HepG2 (cell line): Measurements from ENCODE around the gene ITGB7. TPM values are rescaled to one million over a fixed set of nuclear protein-coding genes. Genes with fewer than 3 reads are reported as not detected.

Source experiments
- BRD4 ChIP-seq: sonication (generic); formaldehyde crosslinking; IDR thresholded peaks from 2 replicates; pipeline ENCODE4 v1.4.0; 2020; ENCODE audit warnings: missing genetic modification reagents
- DR1 ChIP-seq: sonication (generic); formaldehyde crosslinking; IDR thresholded peaks from 2 replicates; pipeline ENCODE4 v1.8.0; 2021; ENCODE audit warnings: mild to moderate bottlenecking, missing genetic modification reagents, inconsistent platforms
- DRAP1 ChIP-seq: IDR thresholded peaks from 2 replicates; pipeline ENCODE4 v1.6.1; 2016; ENCODE audit warnings: missing genetic modification reagents, missing compliant biosample characterization
- FLYWCH1 ChIP-seq: sonication (generic); formaldehyde crosslinking; IDR thresholded peaks from 2 replicates; pipeline ENCODE4 v1.8.1; 2023; ENCODE audit warnings: mild to moderate bottlenecking, missing genetic modification reagents
- FOXP4 ChIP-seq: sonication (generic); formaldehyde crosslinking; IDR thresholded peaks from 2 replicates; pipeline ENCODE4 v1.4.0; 2020; ENCODE audit warnings: missing genetic modification reagents
- HNRNPUL1 ChIP-seq: fragments of 200-400 bp; formaldehyde crosslinking; IDR thresholded peaks from 2 replicates; pipeline ENCODE4 v1.6.1; 2017; ENCODE audit warnings: low read depth, mild to moderate bottlenecking, low read length, moderate library complexity
- HOXD1 ChIP-seq: sonication (generic); formaldehyde crosslinking; IDR thresholded peaks from 2 replicates; pipeline ENCODE4 v1.5.0; 2020; ENCODE audit warnings: missing genetic modification reagents
- IKZF4 ChIP-seq: sonication (generic); formaldehyde crosslinking; IDR thresholded peaks from 2 replicates; pipeline ENCODE4 v1.5.1; 2020; ENCODE audit warnings: borderline replicate concordance, mild to moderate bottlenecking, low read depth, missing genetic modification reagents; ENCODE audit errors: not compliant biosample characterization
- MEF2D ChIP-seq: sonication (generic); formaldehyde crosslinking; IDR thresholded peaks from 2 replicates; pipeline ENCODE4 v1.5.1; 2020; ENCODE audit warnings: mild to moderate bottlenecking, missing genetic modification reagents
- MIER2 ChIP-seq: IDR thresholded peaks from 2 replicates; pipeline ENCODE4 v1.6.1; 2016; ENCODE audit warnings: missing biosample characterization, missing genetic modification reagents
- NFAT5 ChIP-seq: sonication (generic); formaldehyde crosslinking; IDR thresholded peaks from 2 replicates; pipeline ENCODE4 v1.4.0; 2020; ENCODE audit warnings: missing genetic modification reagents
- REPIN1 ChIP-seq: sonication (generic); formaldehyde crosslinking; IDR thresholded peaks from 2 replicates; pipeline ENCODE4 v1.8.0; 2022; ENCODE audit warnings: missing genetic modification reagents, low read depth, mild to moderate bottlenecking, borderline replicate concordance
- SAP130 ChIP-seq: IDR thresholded peaks from 2 replicates; pipeline ENCODE4 v1.6.1; 2016; ENCODE audit warnings: low read depth
- TARDBP ChIP-seq: sonication (generic); formaldehyde crosslinking; IDR thresholded peaks from 2 replicates; pipeline ENCODE4 v1.8.0; 2022; ENCODE audit warnings: mild to moderate bottlenecking, missing genetic modification reagents
- ZNF337 ChIP-seq: sonication (generic); formaldehyde crosslinking; IDR thresholded peaks from 2 replicates; pipeline ENCODE4 v1.5.1; 2020; ENCODE audit warnings: missing genetic modification reagents, low read depth, mild to moderate bottlenecking, borderline replicate concordance
- ZNF362 ChIP-seq: sonication (generic); formaldehyde crosslinking; IDR thresholded peaks from 2 replicates; pipeline ENCODE4 v1.4.0; 2020; ENCODE audit warnings: missing genetic modification reagents, mild to moderate bottlenecking, borderline replicate concordance
- ZNF382 ChIP-seq: sonication (generic); formaldehyde crosslinking; IDR thresholded peaks from 2 replicates; pipeline ENCODE4 v1.5.0; 2020; ENCODE audit warnings: missing genetic modification reagents, mild to moderate bottlenecking, borderline replicate concordance
- ZNF552 ChIP-seq: sonication (generic); formaldehyde crosslinking; IDR thresholded peaks from 2 replicates; pipeline ENCODE4 v1.9.0; 2022; ENCODE audit warnings: missing genetic modification reagents, mild to moderate bottlenecking, borderline replicate concordance
- ZNF563 ChIP-seq: sonication (generic); formaldehyde crosslinking; IDR thresholded peaks from 2 replicates; pipeline ENCODE4 v1.8.0; 2022; ENCODE audit warnings: mild to moderate bottlenecking, moderate library complexity, missing genetic modification reagents
- ZNF713 ChIP-seq: sonication (generic); formaldehyde crosslinking; IDR thresholded peaks from 2 replicates; pipeline ENCODE4 v1.4.0; 2020; ENCODE audit warnings: mild to moderate bottlenecking, missing genetic modification reagents
- ZNF841 ChIP-seq: sonication (generic); formaldehyde crosslinking; IDR thresholded peaks from 2 replicates; pipeline ENCODE4 v1.8.1; 2023; ENCODE audit warnings: missing genetic modification reagents, borderline replicate concordance
- ZSCAN25 ChIP-seq: sonication (generic); formaldehyde crosslinking; IDR thresholded peaks from 2 replicates; pipeline ENCODE4 v1.8.0; 2022; ENCODE audit warnings: mild to moderate bottlenecking, missing genetic modification reagents
- polyA plus RNA-seq, 8 experiments: library from polyadenylated mRNA; depleted of rRNA in 3 of 8; stranded (reverse) in 7 of 8; unstranded in 1 of 8; fragments of >200 nt; fragmentation: Illumina TruSeq in 4 of 8; extraction: Trizol in 4 of 8; gene quantifications; 2 replicates each; pipeline versions ENCODE4 v1.2.1 to v1.2.3, GENCODE V29; 2011 to 2016; ENCODE audit warnings: low read depth in 4 of 8, missing spikeins in 1 of 8, mixed read lengths in 1 of 8; ENCODE audit not compliant: insufficient read depth in 1 of 8
- total RNA-seq, 5 experiments: library from RNA; depleted of rRNA; stranded (reverse); fragments of >200 nt; fragmentation: Illumina TruSeq; extraction: Trizol; gene quantifications; 2 replicates each; pipeline ENCODE4 v1.2.3, GENCODE V29; 2016; ENCODE audit warnings: low read depth in 1 of 5

Gene ITGB7
- total and polyA plus RNA-seq, 2 of the 13 experiments (the other 11 are each of a cell fraction or from before 2014, with no cell fraction given): 0.16 to 0.18 TPM

GRCh38 chr12:53190108-53190729 lies 16.8 kb downstream of the ITGB7 start (continued):
- TF ChIP-seq ZNF382 (CRISPR knock-in tag): no peak
- 0 out of 2 replicates have a peak, but pooled peaks have one; percentile 67 for TF ChIP-seq TARDBP (CRISPR knock-in tag)
- TF ChIP-seq HNRNPUL1: no peak
- TF ChIP-seq DRAP1: no peak
- TF ChIP-seq MEF2D (CRISPR knock-in tag): no peak
- TF ChIP-seq DR1 (CRISPR knock-in tag): no peak
- TF ChIP-seq FLYWCH1 (CRISPR knock-in tag): no peak
- no peak for TF ChIP-seq ZNF337 (CRISPR knock-in tag)
- no peak for TF ChIP-seq ZNF552
- no peak for TF ChIP-seq IKZF4
- TF ChIP-seq ZNF362 (CRISPR knock-in tag): no peak
- TF ChIP-seq SAP130 (CRISPR knock-in tag): no peak
- TF ChIP-seq FOXP4 (CRISPR knock-in tag): no peak
- TF ChIP-seq ZNF563 (CRISPR knock-in tag): no peak
- no peak for TF ChIP-seq HOXD1 (CRISPR knock-in tag)
- 0 out of 2 replicates have a peak, but pooled peaks have one; percentile 18 for TF ChIP-seq REPIN1 (CRISPR knock-in tag)
- 0 out of 2 replicates have a peak, but pooled peaks have one; percentile 23 for TF ChIP-seq BRD4 (CRISPR knock-in tag)
- no peak for TF ChIP-seq ZNF713
- TF ChIP-seq MIER2 (CRISPR knock-in tag): no peak
- TF ChIP-seq NFAT5 (CRISPR knock-in tag): no peak
- TF ChIP-seq ZSCAN25 (CRISPR knock-in tag): no peak
- no peak for TF ChIP-seq ZNF841 (CRISPR knock-in tag)
